GM13977 (cell line): ENCODE results near the gene KRT33B.

Source experiments
- DNase-seq: peaks from one replicate; pipeline ENCODE4 v3.0.0; 2012; ENCODE audit warnings: low spot score
- CTCF ChIP-seq: IDR thresholded peaks from 2 replicates; pipeline ENCODE4 v1.5.1; 2012; ENCODE audit warnings: mild to moderate bottlenecking, control low read depth; ENCODE audit not compliant: insufficient read depth; ENCODE audit errors: extremely low read depth, missing control alignments
- in situ Hi-C: fragments of 300-500 bp; cut with MboI; formaldehyde crosslinking; loops from one replicate; pipeline ENCODE4 v1.12.0; 2022; ENCODE audit warnings: low sequenced_read_pairs, low pct_unique_long_range_greater_than_20kb, mixed read lengths, inconsistent platforms; ENCODE audit not compliant: unreplicated experiment

KRT33B gene

DNA sequence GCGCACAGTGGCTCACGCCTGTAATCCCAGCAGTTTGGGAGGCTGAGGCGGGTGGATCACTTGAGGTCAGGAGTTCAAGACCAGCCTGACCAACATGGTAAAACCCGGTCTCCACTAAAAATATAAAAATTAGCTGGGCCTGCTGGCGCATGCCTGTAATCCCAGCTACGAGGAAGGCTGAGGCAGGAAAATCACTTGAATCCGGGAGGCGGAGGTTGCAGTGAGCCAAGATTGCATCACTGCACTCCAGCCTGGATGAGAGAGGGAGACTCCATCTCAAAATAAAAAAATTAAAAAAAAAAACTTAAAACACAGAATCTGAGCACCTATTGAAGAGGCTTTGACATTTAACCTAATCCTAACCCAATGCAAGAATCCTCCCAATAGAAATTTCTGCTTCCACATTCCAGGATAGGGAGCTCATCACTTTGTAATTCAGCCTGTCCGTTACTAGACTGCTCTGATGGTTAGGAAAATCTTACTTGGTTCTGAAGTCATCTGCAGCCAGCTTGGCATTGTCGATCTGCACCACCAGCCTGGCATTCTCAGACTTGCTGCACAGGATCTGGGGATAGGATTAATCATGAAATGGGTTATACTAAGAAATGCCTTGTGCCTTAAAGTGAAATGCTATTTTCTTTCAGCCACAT lies 2.1 kb downstream of the KRT33B start:
- DNase-seq: no peak

GRCh38 chr17:41366070-41366469 lies 3.5 kb downstream of the KRT33B start:
- in situ Hi-C loops: no loop called here
- no peak for TF ChIP-seq CTCF
- no peak for DNase-seq

More for the DNA sequence above, 2.1 kb downstream of the KRT33B start:
- in situ Hi-C loops: no loop called here
- no peak for TF ChIP-seq CTCF

DNA sequence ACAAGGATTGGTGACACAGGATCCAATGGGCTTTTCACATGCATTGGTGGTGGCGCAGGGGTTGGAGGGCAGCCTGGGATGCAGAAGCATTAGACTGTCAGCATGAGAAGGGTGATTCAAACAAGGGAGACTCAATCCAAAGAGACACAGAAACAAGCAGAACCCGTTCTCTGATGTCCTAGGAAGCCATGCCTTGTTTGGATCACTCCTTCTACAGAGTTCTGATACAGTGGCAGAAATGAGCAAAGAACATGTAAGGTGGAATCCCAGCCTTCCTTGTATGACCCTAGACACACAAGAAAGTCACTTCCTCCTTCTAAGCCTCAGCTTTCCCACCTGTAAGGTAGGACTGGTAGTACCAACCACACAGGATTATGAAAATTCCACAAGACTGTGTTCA lies 5.7 kb downstream of the KRT33B start:
- no peak for DNase-seq

DNA sequence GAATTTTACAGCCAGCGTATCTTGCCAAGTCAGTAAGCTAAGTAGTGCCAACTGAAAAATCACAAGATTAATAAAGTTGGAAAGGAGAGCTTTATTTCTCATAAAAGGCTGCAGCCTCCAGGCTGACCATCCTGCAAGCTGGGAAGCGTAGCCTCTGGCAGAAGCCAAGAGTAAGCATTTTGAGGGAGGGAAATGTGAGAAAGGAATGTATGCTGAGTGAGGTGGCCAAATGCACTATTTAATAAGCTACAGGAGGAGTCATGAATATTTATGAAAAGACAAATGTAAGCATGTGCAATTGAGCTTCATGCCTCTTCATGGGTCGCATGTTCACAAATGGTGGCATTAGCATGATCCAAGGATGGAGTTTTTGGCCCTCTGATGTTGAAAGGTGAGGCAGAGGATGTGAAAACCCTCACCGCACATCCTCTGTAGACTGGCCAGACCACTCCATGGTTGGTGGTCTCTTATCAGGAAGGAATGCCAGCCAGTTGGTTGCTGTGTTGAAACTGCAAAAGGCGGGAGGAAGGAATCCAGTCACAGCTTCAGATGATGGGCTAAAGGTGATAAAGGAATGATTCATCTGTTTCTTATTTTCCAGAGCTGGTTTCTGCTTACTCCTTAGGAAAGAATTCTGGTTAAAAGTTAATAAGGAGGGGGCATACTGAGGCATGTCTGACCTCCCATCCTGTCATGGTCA lies 9.2 kb downstream of the KRT33B start:
- in situ Hi-C loops: no loop called here
- DNase-seq: no peak
- no peak for TF ChIP-seq CTCF

More for the DNA sequence above, 5.7 kb downstream of the KRT33B start:
- in situ Hi-C loops: no loop called here
- no peak for TF ChIP-seq CTCF

DNA sequence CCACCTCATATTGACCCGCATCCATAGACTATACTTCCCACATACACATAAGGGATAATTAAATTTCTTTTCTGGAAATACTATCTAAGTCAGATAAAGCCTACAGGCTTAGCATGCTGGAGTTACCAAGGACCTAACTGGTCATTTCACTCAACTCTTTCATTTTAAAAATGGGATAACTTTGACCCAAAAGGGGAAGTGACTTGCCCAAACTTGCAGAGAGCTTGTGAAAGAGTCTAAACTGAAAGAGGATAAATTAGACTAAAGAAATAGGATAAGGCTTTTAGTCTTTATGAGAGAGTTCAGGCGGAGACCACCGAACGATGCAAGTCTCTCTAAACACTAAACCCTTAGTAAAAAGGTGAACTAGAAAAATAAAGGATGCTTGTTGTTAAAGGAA lies 15.1 kb downstream of the KRT33B start:
- no peak for TF ChIP-seq CTCF
- in situ Hi-C loops: no loop called here
- no peak for DNase-seq

GRCh38 chr17:41352597-41353366 lies 16.8 kb downstream of the KRT33B start:
- no peak for DNase-seq
- no peak for TF ChIP-seq CTCF
- in situ Hi-C loops: no loop called here
